ENCODE results near the gene PFDN1.

Gene PFDN1

DNA sequence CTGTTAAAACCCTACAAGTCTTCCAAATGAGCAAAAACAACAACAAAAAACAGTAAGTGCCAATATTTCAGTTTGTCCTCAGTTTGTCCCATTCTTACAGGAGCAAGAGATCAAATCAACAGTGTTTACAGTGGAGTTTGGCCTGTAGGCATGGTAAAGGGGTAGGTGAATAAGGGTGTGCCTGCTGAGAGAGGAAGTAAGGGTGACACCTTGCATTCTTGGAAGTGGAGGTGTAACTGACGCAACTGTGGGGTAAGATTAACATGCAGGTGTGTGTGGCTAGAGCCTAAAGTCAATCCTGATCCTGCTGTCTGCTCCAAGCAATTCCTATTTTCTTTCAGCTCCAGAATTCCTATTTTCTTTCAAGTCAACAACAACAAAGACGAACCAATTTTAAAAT is 43.4 kb downstream of the PFDN1 start:
- DNase-seq (ENCODE audit: low spot score): no peak

DNA sequence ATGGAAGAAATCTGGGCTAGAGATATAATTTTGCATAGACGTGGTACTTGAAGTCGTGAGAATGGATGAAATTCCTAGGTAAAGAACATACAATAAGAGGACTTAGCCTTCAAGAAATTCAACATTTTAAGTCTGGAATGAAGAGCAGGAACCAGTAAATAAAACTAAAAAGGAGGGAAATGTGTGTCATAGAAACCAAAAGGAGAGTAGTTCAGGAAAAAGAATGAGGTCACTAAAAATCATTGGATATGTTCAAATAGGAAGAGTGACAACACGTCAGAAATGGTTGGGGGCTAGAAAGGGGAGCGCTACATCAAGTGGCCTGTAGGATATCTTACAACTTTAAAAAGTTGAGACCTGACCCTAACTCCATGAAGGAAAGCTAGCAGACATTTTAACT is 44.0 kb downstream of the PFDN1 start:
- DNase-seq (ENCODE audit: low spot score): no peak

GRCh38 chr5:140258016-140258415 is 44.9 kb downstream of the PFDN1 start:
- DNase-seq (ENCODE audit: low spot score): no peak

GRCh38 chr5:140256726-140257125 is 46.2 kb downstream of the PFDN1 start:
- DNase-seq (ENCODE audit: low spot score): no peak

GRCh38 chr5:140255460-140256157 is 47.3 kb downstream of the PFDN1 start:
- DNase-seq (ENCODE audit: low spot score): no peak

DNA sequence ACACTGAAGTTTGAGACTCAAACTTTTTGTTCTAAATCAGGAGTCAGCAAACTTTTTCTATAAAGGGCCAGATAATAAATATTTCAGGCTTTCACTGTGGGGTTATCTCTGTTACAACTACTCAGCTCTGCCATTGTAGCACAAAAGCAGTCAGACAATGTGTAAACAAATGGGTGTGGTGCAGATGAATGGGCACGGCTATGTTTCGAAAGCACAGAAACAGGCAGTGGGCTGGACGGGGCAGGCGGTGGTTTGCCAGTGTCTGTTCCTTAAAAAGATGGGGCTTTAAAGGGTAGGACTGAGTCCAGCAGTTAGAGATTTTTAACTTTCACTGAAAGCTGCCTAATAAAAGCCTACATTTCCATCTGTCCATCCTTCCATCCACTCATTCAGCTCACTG is 48.9 kb downstream of the PFDN1 start:
- DNase-seq (ENCODE audit: low spot score): no peak

GRCh38 chr5:140252470-140253126 is 50.3 kb downstream of the PFDN1 start:
- DNase-seq (ENCODE audit: low spot score): no peak

GRCh38 chr5:140251527-140251973 is 51.4 kb downstream of the PFDN1 start:
- DNase-seq (ENCODE audit: low spot score): no peak

DNA sequence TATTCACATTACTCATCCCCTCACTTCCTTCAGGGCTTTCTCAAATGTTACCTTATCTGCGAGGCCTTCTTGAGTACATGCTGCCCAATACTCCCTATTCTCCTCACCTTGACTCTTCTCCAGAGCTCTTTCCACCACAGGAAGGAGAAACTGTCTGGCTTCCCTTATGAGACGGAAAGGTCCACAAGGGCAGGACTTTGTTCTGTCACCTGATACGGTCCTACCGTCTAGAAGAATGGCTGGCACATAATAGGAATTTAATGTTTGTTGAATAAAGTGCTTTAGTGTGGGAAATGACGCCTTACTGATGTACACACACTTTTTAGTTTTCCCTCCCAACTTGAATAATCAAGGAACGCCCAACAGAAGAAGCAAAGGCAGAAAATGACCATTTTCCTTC is 52.5 kb downstream of the PFDN1 start:
- DNase-seq (ENCODE audit: low spot score): no peak

DNA sequence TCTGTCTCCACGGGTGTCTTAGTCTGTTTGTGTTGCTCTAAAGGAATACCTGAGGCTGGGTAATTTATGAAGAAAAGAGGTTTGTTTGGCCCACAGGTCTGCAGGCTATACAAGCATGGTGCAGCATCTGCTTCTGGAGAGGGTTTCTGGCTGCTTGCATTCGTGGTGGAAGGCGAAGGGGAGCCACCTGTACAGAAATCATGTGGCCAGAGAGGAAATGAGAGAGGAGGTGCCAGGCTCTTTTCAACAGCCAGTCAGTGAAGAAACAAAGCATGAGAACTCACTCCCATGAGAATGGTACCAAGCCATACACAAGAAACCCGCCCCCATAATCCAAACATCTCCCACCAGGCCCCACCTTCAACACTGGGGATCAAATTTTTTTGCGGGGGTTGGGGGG is 53.4 kb downstream of the PFDN1 start:
- DNase-seq (ENCODE audit: low spot score): no peak

GRCh38 chr5:140248414-140248813 is 54.5 kb downstream of the PFDN1 start:
- DNase-seq (ENCODE audit: low spot score): no peak

DNA sequence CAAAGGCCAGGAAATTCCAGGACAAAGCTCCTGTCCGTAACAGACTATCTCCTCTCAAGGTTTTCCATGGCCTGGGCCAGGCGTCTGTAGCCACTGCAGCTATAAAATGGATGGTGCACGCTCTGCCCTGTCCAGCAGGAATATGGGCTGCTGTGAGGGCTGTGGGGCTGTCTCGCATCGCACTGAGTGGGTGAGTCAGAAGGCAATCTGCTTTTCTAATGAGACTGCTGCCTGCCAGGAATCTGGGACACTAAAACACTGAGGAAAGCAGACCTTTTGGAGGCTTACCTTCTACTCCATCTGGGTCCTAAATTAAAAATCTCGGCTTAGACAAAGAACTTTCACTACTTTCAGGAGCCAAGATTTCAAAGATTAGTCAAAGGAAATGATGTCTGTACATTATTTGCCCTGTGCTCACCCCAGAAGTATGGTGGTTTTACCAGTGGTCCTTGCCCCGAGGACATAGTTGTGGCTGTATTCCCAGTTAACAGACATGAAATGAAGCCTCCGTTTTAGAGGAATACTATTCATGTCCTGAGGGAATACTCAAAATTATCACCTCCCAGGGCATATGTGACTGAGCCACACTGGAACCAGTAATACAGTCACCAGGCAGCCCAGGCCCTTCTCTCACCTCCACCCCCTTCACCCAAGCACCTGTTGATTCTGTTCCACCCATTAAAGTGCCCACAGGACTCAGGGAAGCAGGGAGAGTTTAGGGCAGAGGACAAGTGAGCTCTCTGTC is 56.4 kb downstream of the PFDN1 start:
- no peak for DNase-seq (ENCODE audit: low spot score)

- no peak for DNase-seq (ENCODE audit: low spot score)
Observed at GRCh38 chr5:140245926-140246325, 57.0 kb downstream of the PFDN1 start.

GRCh38 chr5:140245341-140245740 is 57.6 kb downstream of the PFDN1 start:
- no peak for DNase-seq (ENCODE audit: low spot score)

- DNase-seq (ENCODE audit: low spot score): peak; percentile 70
Observed at GRCh38 chr5:140244525-140245025, 58.3 kb downstream of the PFDN1 start.

DNA sequence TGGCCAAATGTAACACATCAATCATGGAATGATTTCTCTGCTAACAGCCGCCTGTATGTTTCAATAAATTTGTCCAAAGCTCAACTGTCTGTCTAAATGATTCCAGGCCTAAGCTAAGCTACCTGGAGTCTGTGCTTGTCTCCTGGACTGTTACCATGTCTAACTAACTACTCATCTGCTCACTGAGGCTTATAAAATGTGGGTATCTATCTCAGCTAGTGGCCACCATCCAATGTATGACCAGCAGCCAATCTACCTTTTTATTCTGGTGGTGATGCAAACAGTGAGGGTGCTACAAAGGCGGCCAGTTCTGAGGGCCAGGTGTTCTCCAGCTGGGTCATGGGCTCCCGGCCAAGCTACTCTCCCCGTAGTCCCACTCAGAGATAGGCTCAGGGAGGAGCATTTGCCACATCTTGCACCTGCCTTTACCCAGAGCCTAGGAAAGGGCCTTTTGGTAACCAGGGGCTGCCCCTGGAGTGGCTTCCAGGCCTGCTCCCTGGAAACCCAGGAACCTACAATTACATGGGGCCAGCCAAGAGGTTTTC is 59.1 kb downstream of the PFDN1 start:
- no peak for DNase-seq (ENCODE audit: low spot score)

GRCh38 chr5:140242890-140243585 is 59.9 kb downstream of the PFDN1 start:
- no peak for DNase-seq (ENCODE audit: low spot score)

DNA sequence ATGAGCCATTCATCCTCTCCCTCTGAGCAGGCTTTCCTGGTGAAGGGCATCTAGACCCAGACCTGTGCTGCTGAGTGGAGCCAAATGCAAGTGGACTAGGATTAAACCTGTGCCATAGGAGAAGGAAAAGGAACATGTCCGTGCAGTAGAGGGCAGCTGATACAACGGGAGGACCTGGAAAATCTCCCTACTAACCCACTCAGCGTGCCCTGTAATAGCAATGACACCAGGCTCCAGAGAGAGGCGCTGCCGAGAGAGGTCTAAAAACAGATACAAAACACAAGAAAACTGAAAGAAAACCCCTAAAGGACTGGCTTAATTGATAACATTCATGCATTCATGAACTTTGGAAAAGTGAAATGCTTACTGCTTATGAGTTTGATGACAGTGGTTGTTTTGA is 60.8 kb downstream of the PFDN1 start:
- no peak for DNase-seq (ENCODE audit: low spot score)

GRCh38 chr5:140240987-140241706 is 61.8 kb downstream of the PFDN1 start:
- DNase-seq (ENCODE audit: low spot score): peak; percentile 46

GRCh38 chr5:140239939-140240700 is 62.8 kb downstream of the PFDN1 start:
- DNase-seq (ENCODE audit: low spot score): peak; percentile 63

- no peak for DNase-seq (ENCODE audit: low spot score)
Observed at GRCh38 chr5:140239461-140239860, 63.4 kb downstream of the PFDN1 start.
